Neuronal stem cell (in vitro differentiated cells): ENCODE results near the gene MTHFS.
"Not testable (repeated sequence)": the region's sequence is repeated elsewhere in the genome, so short reads cannot be mapped to it uniquely, and the experiment has no call there.

ENCODE experiments used
- DNase-seq: peaks from one replicate; pipeline ENCODE4 v3.0.0-alpha.2; 2013; ENCODE audit warnings: low spot score
- H2AFZ ChIP-seq: one replicate; pipeline ENCODE4 v1.6.1; 2013; ENCODE audit warnings: mild to moderate bottlenecking, low read length, inconsistent platforms
- H2AK5ac ChIP-seq: 2 replicates; pipeline ENCODE4 v1.6.1; 2013; ENCODE audit warnings: low read depth, mild to moderate bottlenecking, inconsistent platforms, low read length, moderate library complexity, mixed read lengths
- H2BK120ac ChIP-seq: 2 replicates; pipeline ENCODE4 v1.6.1; 2013; ENCODE audit warnings: low read depth, mild to moderate bottlenecking, inconsistent platforms, low read length, moderate library complexity, mixed read lengths
- H2BK12ac ChIP-seq: one replicate; pipeline ENCODE4 v1.6.1; 2013; ENCODE audit warnings: low read length, inconsistent platforms
- H2BK15ac ChIP-seq: 2 replicates; pipeline ENCODE4 v1.6.1; 2013; ENCODE audit warnings: mild to moderate bottlenecking, low read length, inconsistent platforms, mixed read lengths
- H2BK5ac ChIP-seq: one replicate; pipeline ENCODE4 v1.6.1; 2013; ENCODE audit warnings: inconsistent platforms, mild to moderate bottlenecking, low read length, moderate library complexity
- H3K14ac ChIP-seq: one replicate; pipeline ENCODE4 v1.6.1; 2013; ENCODE audit warnings: low read length, inconsistent platforms
- H3K18ac ChIP-seq: 2 replicates; pipeline ENCODE4 v1.6.1; 2013; ENCODE audit warnings: low read length, inconsistent platforms
- H3K23ac ChIP-seq: 2 replicates; pipeline ENCODE4 v1.6.1; 2013; ENCODE audit warnings: low read depth, mild to moderate bottlenecking, mixed read lengths, low read length, inconsistent platforms; ENCODE audit not compliant: poor library complexity
- H3K27ac ChIP-seq: replicated peaks from 3 replicates; pipeline ENCODE4 v1.5.1; 2013; ENCODE audit warnings: low read length, inconsistent platforms
- H3K27me3 ChIP-seq, 3 experiments: 2 replicates each; pipeline ENCODE4 v1.6.1; 2013; ENCODE audit warnings: low read length in 3 of 3, mild to moderate bottlenecking in 2 of 3, inconsistent platforms in 1 of 3, low read depth in 1 of 3, mixed read lengths in 1 of 3, moderate library complexity in 1 of 3; ENCODE audit not compliant: control insufficient read depth in 3 of 3, insufficient read depth in 3 of 3
- H3K36me3 ChIP-seq, 2 donors: replicated peaks in 1 of 2; 2 replicates each; pipeline ENCODE4 v1.6.1; 2013; ENCODE audit warnings: low read length in 2 of 2; ENCODE audit not compliant: control insufficient read depth in 2 of 2, insufficient read depth in 2 of 2
- H3K4ac ChIP-seq: 2 replicates; pipeline ENCODE4 v1.6.1; 2013; ENCODE audit warnings: inconsistent platforms, mild to moderate bottlenecking, low read length, moderate library complexity
- H3K4me1 ChIP-seq, 2 donors: 1 replicate in 1 of 2; 2 replicates in 1 of 2; pipeline ENCODE4 v1.6.1; 2013; ENCODE audit warnings: low read length in 2 of 2, low read depth in 1 of 2; ENCODE audit not compliant: control insufficient read depth in 2 of 2, insufficient read depth in 1 of 2
- H3K4me2 ChIP-seq: one replicate; pipeline ENCODE4 v1.6.1; 2013; ENCODE audit warnings: mild to moderate bottlenecking, low read length, inconsistent platforms; ENCODE audit not compliant: insufficient read depth, poor library complexity, severe bottlenecking
- H3K4me3 ChIP-seq, 2 donors: 2 replicates each; pipeline ENCODE4 v1.5.1; 2013; ENCODE audit warnings: low read length in 2 of 2, mild to moderate bottlenecking in 2 of 2, inconsistent platforms in 1 of 2, moderate library complexity in 1 of 2
- H3K79me1 ChIP-seq: one replicate; pipeline ENCODE4 v1.6.1; 2013; ENCODE audit warnings: low read depth, mild to moderate bottlenecking, inconsistent platforms, low read length, moderate library complexity
- H3K9ac ChIP-seq: one replicate; pipeline ENCODE4 v1.6.1; 2013; ENCODE audit warnings: mild to moderate bottlenecking, low read depth, low read length, inconsistent platforms; ENCODE audit not compliant: poor library complexity
- H3K9me3 ChIP-seq, 2 donors: replicated peaks in 1 of 2; 2 replicates each; pipeline versions ENCODE3 to v1.6.1; 2013; ENCODE audit warnings: low read length in 2 of 2, mild to moderate bottlenecking in 2 of 2, inconsistent platforms in 1 of 2, low read depth in 1 of 2, mixed read lengths in 1 of 2, moderate library complexity in 1 of 2; ENCODE audit not compliant: control insufficient read depth in 2 of 2, insufficient read depth in 1 of 2
- H4K8ac ChIP-seq: one replicate; pipeline ENCODE4 v1.6.1; 2013; ENCODE audit warnings: low read depth, mild to moderate bottlenecking, inconsistent platforms, low read length, moderate library complexity
- H4K91ac ChIP-seq: one replicate; pipeline ENCODE4 v1.6.1; 2013; ENCODE audit warnings: low read length, low read depth, mild to moderate bottlenecking, inconsistent platforms; ENCODE audit not compliant: poor library complexity
- WGBS, 2 donors: extraction: QIAGEN DNeasy Blood & Tissue Kit; methylation state at CpG; one replicate each; pipeline ENCODE4 v1.1.7; 2013; ENCODE audit warnings: missing lambda C conversion rate in 2 of 2, mixed read lengths in 1 of 2; ENCODE audit not compliant: insufficient read length in 2 of 2, insufficient replicate concordance in 1 of 2; ENCODE audit errors: extremely low coverage in 2 of 2; 5-methylcytosine and 5-hydroxymethylcytosine counted together

The MTHFS gene

GRCh38 chr15:79915776-79916501, 19.1 kb upstream of the MTHFS start:
- DNase-seq, H2BK5ac ChIP-seq, H3K27ac ChIP-seq, H3K23ac ChIP-seq, H3K79me1 ChIP-seq, H3K4ac ChIP-seq, H3K4me3 ChIP-seq, H4K91ac ChIP-seq, H3K27me3 ChIP-seq, H3K18ac ChIP-seq, H2BK15ac ChIP-seq, H3K4me2 ChIP-seq, H2AFZ ChIP-seq, H3K14ac ChIP-seq, H2BK12ac ChIP-seq, H2AK5ac ChIP-seq, H3K9ac ChIP-seq, H4K8ac ChIP-seq, H3K4me1 ChIP-seq, H2BK120ac ChIP-seq: not testable (repeated sequence)
- Histone ChIP-seq H3K36me3 (peaks cover 12 to 53% of the 10 kb centered on the region in 2 donors), H3K9me3 (peaks cover 25 to 83% of the 10 kb centered on the region in 2 donors)
- WGBS, 2 donors: no CpG with 5 or more reads among the region's 3 CpGs

- DNase-seq: no peak
- H2AFZ ChIP-seq: no peak overlapping the region
- H3K36me3 ChIP-seq: peaks cover 9 to 46% of the 10 kb centered on the region in 2 donors
- H3K79me1 ChIP-seq: peaks cover 2% of the 10 kb centered on the region
- H2BK15ac ChIP-seq: no peak overlapping the region
- H2BK5ac ChIP-seq: no peak overlapping the region
- no peak overlapping the region for H3K4ac ChIP-seq
- H4K8ac ChIP-seq: no peak overlapping the region
- H3K27ac ChIP-seq: no peak overlapping the region
- no peaks in the 10 kb centered on the region for H3K4me1 ChIP-seq
- no peak overlapping the region for H2AK5ac ChIP-seq
- H2BK12ac ChIP-seq: no peak overlapping the region
- H3K18ac ChIP-seq: no peak overlapping the region
- peaks cover 19 to 71% of the 10 kb centered on the region in 2 donors for H3K9me3 ChIP-seq
- H3K14ac ChIP-seq: no peak overlapping the region
- H3K4me2 ChIP-seq: no peak overlapping the region
- no peak overlapping the region for H2BK120ac ChIP-seq
- H4K91ac ChIP-seq: no peak overlapping the region
- H3K23ac ChIP-seq: no peak overlapping the region
- H3K9ac ChIP-seq: no peak overlapping the region
- H3K4me3 ChIP-seq: no peak overlapping the region
- H3K27me3 ChIP-seq: no peaks in the 10 kb centered on the region
These were observed 17.9 kb upstream of the MTHFS start for GRCh38 chr15:79914728-79915127.

GRCh38 chr15:79909556-79910335, 12.9 kb upstream of the MTHFS start:
- H2AFZ ChIP-seq, H3K23ac ChIP-seq, H4K91ac ChIP-seq, H4K8ac ChIP-seq, H3K9ac ChIP-seq, H3K79me1 ChIP-seq, H2AK5ac ChIP-seq, H3K4me1 ChIP-seq, H3K27ac ChIP-seq, H3K4me3 ChIP-seq, H3K18ac ChIP-seq, DNase-seq, H3K14ac ChIP-seq, H3K27me3 ChIP-seq, H3K4me2 ChIP-seq, H3K4ac ChIP-seq, H2BK12ac ChIP-seq, H2BK5ac ChIP-seq, H2BK120ac ChIP-seq, H2BK15ac ChIP-seq: not testable (repeated sequence)
- WGBS, 2 donors: no CpG with 5 or more reads among the region's 4 CpGs
- H3K36me3 ChIP-seq: peaks cover 5 to 45% of the 10 kb centered on the region in 2 donors
- H3K9me3 ChIP-seq: peaks cover 2 to 34% of the 10 kb centered on the region in 2 donors

- Histone ChIP-seq H2BK120ac (no peak overlapping the region), H3K36me3 (peaks cover 3 to 21% of the 10 kb centered on the region in 2 donors), H3K79me1 (peaks cover 2% of the 10 kb centered on the region), H4K8ac (no peak overlapping the region), H3K27me3 (no peaks in the 10 kb centered on the region), H3K27ac (no peak overlapping the region), H3K4me2 (no peak overlapping the region), H2BK15ac (no peak overlapping the region), H4K91ac (no peak overlapping the region), H3K4me1 (no peaks in the 10 kb centered on the region), H3K4me3 (no peak overlapping the region), H3K23ac (no peak overlapping the region), H2AFZ (no peak overlapping the region), H3K14ac (no peak overlapping the region), H3K9me3 (peaks cover 0 to 8% of the 10 kb centered on the region in 2 donors), H2BK5ac (no peak overlapping the region), H2AK5ac (no peak overlapping the region), H2BK12ac (no peak overlapping the region), H3K9ac (no peak overlapping the region), H3K4ac (no peak overlapping the region), H3K18ac (no peak overlapping the region)
- WGBS, 2 donors: no CpG with 5 or more reads among the region's 4 CpGs
- no peak for DNase-seq
These were observed 7.5 kb upstream of the MTHFS start for GRCh38 chr15:79904271-79904670.
